ENCODE data around the gene TSPAN4.

DNA sequence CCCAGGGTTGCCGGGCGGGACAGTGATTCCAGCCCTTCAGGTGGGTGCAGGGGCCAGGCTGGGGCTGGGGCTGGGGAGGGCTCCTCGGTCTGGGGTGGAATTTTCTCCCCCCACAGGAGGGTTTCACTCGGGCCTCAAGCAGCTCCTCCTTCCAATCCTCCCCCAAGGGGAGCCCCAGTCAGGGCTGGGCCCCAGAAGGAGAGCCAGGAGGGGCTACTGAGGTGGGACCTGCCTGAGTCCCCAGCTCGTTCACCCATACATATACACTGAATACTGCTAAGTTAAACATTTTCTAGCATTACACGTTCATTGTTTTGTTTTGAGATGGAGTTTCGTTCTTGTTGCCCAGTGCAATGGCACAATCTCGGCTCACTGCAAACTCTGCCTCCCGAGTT is 16.4 kb upstream of the TSPAN4 start:
- TF ChIP-seq, protein P1, sequence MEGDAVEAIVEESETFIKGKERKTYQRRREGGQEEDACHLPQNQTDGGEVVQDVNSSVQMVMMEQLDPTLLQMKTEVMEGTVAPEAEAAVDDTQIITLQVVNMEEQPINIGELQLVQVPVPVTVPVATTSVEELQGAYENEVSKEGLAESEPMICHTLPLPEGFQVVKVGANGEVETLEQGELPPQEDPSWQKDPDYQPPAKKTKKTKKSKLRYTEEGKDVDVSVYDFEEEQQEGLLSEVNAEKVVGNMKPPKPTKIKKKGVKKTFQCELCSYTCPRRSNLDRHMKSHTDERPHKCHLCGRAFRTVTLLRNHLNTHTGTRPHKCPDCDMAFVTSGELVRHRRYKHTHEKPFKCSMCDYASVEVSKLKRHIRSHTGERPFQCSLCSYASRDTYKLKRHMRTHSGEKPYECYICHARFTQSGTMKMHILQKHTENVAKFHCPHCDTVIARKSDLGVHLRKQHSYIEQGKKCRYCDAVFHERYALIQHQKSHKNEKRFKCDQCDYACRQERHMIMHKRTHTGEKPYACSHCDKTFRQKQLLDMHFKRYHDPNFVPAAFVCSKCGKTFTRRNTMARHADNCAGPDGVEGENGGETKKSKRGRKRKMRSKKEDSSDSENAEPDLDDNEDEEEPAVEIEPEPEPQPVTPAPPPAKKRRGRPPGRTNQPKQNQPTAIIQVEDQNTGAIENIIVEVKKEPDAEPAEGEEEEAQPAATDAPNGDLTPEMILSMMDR (IDR thresholded peaks at IDR 0.05) = no peak
- TF ChIP-seq EZH2 (IDR thresholded peaks at IDR 0.05; ENCODE audit: borderline replicate concordance, insufficient read depth, low read depth, low read length, poor library complexity, severe bottlenecking) = no peak
